HG03060 (cell line): Measurements from ENCODE around the gene EMSY.

Experiments used
- ATAC-seq: cut with Tn5 transposase; IDR thresholded peaks from one replicate; pipeline ENCODE4 v1.9.1; 2021; ENCODE audit warnings: low read depth, moderate number of reproducible peaks; ENCODE audit not compliant: unreplicated experiment

EMSY gene

DNA sequence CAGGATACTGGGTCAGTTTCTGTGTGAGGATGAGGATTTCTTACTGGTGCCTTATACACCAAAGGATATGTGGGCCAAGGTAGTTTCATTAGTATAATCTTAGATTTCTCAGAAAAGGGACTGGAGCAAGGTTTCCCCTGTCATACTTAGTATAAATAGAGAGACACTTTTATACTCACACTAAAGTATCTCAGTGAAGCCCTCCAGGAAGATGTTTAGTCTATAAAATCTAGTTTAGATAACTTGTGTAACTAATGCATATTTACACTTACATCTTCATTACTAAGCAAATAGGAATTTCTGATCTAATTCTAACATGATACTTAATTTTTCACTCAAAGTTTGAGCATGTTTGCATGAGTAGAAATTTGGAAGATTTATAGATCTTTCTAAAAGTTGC, 11.1 kb downstream of the EMSY start:
- ATAC-seq = no peak

DNA sequence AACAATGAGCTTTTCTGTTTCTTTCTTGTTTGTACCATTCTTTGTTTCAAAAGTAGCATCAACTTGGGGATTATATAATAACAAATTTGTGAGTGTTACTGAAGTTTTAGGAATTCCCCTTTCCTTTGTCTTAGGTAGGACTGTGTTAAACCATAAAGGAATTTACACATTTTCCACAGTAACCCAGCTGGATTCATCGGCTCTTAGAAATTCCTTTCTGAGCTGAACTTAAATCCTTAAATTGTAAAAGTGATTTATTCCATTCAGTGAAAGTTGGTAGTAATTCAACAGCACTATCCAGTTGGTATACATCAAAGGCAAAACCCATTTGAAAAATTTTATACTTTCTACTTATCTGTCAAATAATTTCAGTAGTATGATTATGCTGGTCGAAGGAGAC, 11.8 kb downstream of the EMSY start:
- ATAC-seq = no peak

GRCh38 chr11:76459299-76459698, 14.5 kb downstream of the EMSY start:
- ATAC-seq = no peak

DNA sequence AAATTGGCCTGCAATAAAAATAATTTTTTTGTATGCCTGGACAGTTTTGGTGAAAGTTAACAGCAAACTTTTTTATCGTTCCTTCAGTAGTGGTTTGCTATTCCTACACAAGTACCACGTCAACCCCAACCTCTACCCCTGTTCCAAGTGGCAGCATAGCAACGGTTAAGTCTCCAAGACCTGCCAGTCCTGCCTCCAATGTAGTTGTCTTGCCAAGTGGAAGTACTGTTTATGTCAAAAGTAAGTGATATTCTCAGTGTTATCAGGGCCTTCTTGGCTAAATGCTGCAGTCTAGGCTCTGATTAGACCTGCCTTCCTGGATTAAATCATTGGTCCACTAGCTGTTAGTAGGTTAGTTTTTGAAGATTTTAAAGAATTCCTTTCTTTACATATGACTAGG, 15.0 kb downstream of the EMSY start:
- no peak for ATAC-seq

- no peak for ATAC-seq
These were observed 17.5 kb downstream of the EMSY start for GRCh38 chr11:76462317-76462716.

DNA sequence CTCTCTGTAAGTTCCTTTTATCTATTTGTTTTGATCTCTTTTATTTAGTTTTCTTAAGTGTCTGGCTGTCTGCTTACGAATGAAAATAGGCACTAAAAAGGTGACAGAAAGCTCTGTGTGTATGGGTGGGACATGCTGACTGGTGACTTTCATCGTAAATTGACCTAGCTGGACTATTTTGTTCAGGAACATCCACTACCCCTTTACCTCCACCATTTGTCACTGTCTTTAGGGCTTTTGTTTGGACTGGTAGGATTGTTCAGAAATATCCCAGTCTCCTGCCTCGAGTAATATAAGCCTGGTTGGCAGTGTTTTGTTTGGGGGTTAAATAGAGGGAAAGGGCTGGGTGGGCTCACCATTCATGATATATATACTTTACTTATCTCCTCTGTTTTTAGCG, 20.9 kb downstream of the EMSY start:
- no peak for ATAC-seq

- no peak for ATAC-seq
These were observed 21.8 kb downstream of the EMSY start for GRCh38 chr11:76466666-76467065.

- no peak for ATAC-seq
These were observed 24.3 kb downstream of the EMSY start for GRCh38 chr11:76469141-76469540.

DNA sequence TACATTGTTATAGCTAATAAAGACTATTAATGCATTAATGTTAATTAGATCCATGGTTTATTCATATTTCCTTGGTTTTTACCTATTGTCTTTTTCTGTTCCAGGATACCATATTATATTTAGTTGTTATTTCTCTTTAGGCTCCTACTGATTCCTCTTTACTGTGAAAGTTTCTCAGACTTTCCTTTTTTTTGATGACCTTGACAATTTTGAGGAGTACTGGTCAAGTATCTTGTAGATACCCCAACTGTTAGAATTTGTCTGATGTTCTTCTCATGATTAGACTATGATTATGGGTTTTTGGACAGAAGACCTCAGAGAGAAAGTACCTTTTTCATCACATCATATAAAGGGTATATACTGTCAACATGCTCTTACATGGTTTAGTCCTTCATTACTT, 26.6 kb downstream of the EMSY start:
- ATAC-seq = no peak

DNA sequence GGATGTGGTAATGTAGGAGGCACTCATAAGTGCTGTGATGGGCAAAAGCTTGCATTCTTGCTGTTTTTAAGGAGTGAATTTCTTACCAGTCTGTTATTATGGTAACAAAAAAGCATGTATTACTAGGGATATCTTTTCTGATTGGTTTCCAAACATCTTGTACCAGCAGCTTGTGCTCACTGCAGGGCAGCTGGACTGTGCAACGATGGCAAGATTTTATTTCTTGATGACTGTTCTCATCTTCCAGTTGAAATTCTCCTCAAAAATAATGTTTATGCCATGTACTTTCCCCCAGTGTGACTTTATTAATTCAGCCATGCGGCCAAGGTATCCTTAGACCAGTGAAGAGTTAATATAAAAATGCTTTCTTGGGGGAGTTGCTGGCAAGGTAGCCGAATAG, 35.4 kb downstream of the EMSY start:
- no peak for ATAC-seq

DNA sequence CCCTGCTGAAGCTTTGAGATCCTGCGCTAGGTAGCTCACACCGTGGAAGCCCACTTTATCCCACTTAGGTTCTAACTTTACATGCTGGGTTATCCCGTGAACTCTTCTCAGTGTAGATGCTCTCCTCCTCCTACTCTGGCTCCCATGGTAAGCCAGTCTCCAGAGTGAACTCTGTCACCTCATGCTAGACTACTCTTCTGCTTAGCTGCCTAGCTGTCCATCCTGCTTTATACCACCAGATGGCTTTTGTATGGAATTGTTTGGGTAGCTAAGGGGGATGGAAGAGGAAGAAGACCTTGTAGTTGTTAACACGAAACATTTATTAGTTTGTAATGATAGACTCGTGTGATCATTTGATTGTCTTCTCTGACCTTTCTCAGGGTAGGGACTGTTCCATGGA, 46.8 kb downstream of the EMSY start:
- no peak for ATAC-seq

GRCh38 chr11:76493040-76493439, 48.2 kb downstream of the EMSY start:
- no peak for ATAC-seq

DNA sequence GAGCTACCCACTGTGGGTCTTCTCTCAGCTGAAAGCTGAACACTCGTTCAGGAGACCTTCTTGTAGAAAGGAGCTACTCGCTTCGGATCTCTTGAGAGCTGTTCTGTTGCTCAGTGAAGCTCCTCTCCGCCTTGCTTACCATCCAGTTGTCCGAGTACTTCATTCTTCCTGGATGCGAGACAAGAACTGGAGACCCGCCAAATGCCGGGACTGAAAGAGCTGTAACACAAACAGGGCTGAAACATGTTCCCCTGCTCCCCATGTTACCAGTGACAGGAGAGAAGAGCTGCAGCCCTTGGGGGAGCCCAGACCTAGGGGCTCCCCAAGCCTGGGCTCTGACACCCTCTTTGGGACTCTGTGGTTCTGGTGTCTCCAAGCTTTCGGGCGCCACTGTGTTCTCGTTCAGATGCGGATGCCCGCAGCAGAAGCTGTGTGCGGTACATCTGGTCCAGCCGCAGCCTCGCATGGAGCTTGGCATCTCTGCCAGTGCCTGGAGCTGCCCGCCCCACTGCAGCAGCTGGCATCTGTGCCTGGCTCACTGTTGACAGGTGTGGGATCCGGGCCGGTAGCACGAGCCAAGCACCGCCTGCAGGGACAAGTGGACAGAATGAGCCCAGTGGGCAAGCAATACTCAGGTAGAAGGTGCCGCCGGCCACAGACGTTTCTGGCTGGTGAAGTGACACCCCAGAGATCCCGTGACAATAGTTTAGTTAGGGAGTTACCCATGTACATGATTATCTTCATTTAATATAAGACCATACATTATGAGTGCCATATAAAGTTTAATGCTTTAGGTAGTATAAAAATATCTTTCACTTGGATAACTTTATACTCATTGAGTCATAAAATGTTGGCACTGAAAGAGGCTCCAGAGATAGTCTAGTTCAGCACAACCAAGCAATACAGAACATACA, 49.1 kb downstream of the EMSY start:
- ATAC-seq = no peak

DNA sequence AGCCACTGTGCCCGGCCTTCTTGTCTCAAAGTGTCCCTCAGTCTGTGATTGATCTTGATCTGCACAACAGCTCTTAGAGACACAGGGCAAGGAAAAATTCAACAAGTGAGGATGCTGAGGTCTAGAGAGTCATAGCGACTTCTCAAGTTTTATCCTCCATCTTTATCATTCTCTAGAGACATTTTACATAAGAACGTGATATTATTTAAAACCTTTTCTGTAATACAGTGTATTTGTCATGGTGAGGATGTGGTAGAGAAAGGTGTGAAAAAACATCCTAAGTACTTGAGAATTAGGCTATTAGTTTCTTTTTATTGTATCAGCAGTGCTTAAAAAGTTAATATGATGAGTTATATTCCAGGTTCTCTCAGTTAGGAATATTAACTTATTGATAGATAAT, 50.2 kb downstream of the EMSY start:
- ATAC-seq = no peak

DNA sequence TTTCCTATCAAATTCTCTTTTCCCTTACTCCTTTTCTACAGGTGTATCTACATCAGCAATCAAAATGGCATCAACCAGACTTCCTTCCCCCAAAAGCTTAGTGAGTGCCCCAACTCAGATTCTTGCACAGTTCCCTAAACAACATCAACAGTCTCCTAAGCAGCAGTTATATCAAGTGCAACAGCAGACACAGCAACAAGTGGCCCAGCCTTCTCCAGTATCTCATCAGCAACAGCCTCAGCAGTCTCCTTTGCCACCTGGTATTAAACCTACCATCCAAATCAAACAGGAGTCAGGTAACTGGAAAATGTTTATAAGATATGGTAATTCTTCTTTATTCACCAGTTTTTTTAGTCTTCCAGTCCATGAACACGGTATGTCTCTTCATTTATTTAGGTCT, 51.4 kb downstream of the EMSY start:
- ATAC-seq = no peak

DNA sequence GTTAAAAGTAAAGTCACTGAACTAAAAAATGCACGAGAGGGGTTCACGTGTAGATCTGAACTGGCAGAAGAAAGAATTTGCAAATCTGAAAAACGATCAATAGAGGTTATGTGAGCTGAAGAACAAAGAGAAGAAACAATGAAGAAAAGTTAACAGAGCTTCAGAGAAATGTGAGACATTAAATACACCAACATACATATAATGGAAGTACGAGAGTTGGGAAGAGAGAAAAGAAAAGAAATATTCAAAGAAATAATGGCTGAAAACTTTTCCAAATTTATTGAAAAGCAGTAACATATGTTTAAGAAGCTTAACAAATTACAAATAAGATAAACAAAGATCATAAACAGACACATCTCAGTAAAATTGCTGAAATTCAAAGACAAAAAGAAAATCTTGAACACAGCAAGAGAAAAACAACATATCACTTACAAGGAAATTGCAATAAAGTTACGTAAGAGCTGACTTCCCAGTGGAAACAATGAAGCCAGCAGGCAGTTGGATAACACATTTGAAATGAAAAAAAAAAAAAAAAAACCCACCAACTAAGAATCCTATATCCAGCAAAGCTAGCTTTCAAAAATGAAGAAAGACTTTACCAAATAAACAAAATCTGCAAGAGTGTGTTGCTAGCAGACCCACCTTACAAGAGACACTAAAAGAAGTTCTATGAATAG, 56.8 kb downstream of the EMSY start:
- no peak for ATAC-seq

- no peak for ATAC-seq
These were observed 62.0 kb downstream of the EMSY start for GRCh38 chr11:76506833-76507232.

- ATAC-seq = no peak
These were observed 65.5 kb downstream of the EMSY start for GRCh38 chr11:76510060-76511047.

GRCh38 chr11:76512851-76513653, 68.2 kb downstream of the EMSY start:
- ATAC-seq = no peak

DNA sequence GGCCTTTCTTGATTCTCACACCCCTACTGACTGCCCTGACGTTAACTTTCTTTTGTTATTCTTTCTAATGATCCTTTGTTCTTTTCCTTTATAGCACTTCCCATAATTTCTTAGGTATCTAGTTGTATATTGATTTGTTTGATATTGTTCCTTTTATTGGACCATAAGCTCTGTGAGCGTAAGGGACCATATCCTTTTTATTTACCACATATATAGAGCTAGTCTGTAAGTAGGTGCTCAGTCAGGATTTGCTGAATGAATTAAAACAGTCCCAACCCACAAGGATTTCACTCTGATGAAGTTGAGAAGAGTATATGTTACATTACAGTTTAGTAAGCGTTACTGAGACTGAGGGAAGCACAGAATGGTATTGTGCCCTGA, 68.8 kb downstream of the EMSY start:
- no peak for ATAC-seq
